Ascending aorta (tissue), 2 donors: Measurements from ENCODE around the gene NDNF. TPM values are rescaled to one million over a fixed set of nuclear protein-coding genes. Genes with fewer than 3 reads are reported as not detected.

Source experiments
- DNase-seq, 2 donors: peaks; one replicate each; pipeline ENCODE4 v3.0.0-alpha.2; 2019; ENCODE audit warnings: low spot score in 2 of 2
- H3K27ac ChIP-seq, 2 donors: fragments of 200-600 bp; sonication (generic); one replicate each; pipeline ENCODE4 v1.5.1; 2016 to 2017; ENCODE audit warnings: mild to moderate bottlenecking in 1 of 2
- H3K27me3 ChIP-seq: fragments of 200-600 bp; sonication (generic); one replicate; pipeline ENCODE4 v1.5.1; 2017
- H3K36me3 ChIP-seq, 2 donors: fragments of 200-600 bp; sonication (generic); one replicate each; pipeline ENCODE4 v1.5.1; 2016
- H3K4me1 ChIP-seq, 2 donors: fragments of 200-600 bp; sonication (generic); one replicate each; pipeline ENCODE4 v1.5.1; 2016 to 2017; ENCODE audit warnings: mild to moderate bottlenecking in 1 of 2
- H3K4me3 ChIP-seq, 2 donors: fragments of 200-600 bp; sonication (generic); one replicate each; pipeline ENCODE4 v1.5.1; 2016 to 2017; ENCODE audit warnings: mild to moderate bottlenecking in 1 of 2
- H3K9me3 ChIP-seq, 2 donors: fragments of 200-600 bp; sonication (generic); one replicate each; pipeline ENCODE4 v1.5.1; 2016
- intact Hi-C: fragments of 100-400 bp; cut with DNase I; formaldehyde crosslinking; loops from one replicate; pipeline ENCODE4 v1.15.1; 2023
- total RNA-seq: library from RNA; depleted of rRNA; stranded (reverse); fragments of >200 nt; gene quantifications from one replicate; pipeline ENCODE4 v1.1.0, GENCODE V29; 2016
- TF ChIP-seq, protein P1 (sequence below), 3 experiments: fragments of 200-600 bp in 2 of 3; fragments of 450-650 bp in 1 of 3; sonication (generic) in 2 of 3; IDR thresholded peaks; one replicate each; pipeline ENCODE4 v1.5.1; 2016 to 2019; ENCODE audit warnings: antibody characterized with exemption in 3 of 3, mild to moderate bottlenecking in 1 of 3, moderate library complexity in 1 of 3

Gene NDNF
- total RNA-seq, 1 donor from 2014 or later, result 1.9 TPM

DNA sequence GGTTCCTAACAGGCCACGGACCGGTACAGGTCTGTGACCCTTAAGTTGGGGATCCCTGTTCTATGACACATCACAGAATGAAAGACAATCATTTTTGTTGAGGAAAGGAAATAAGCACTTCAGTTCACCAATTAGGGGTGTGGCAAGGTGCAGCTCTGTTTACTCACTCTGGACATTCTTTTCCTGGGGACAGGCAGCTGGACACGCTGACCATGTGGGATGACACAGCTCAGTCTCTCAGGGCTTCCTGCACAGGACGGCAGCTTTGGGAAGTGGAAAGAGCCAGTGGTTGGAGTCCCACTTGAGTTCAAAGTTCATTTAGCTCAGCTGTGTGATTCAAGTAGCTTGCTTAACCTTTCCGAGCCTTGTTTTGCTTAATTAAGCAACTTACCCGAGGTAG, 55.7 kb downstream of the NDNF start:
- Histone ChIP-seq H3K4me3 (no peak overlapping the region), H3K27ac (no peak overlapping the region), H3K27me3 (no peaks in the 10 kb centered on the region), H3K9me3 (no peaks in the 10 kb centered on the region), H3K36me3 (no peaks in the 10 kb centered on the region), H3K4me1 (no peaks in the 10 kb centered on the region)
- intact Hi-C loops, result no loop called here
- TF ChIP-seq, protein P1, sequence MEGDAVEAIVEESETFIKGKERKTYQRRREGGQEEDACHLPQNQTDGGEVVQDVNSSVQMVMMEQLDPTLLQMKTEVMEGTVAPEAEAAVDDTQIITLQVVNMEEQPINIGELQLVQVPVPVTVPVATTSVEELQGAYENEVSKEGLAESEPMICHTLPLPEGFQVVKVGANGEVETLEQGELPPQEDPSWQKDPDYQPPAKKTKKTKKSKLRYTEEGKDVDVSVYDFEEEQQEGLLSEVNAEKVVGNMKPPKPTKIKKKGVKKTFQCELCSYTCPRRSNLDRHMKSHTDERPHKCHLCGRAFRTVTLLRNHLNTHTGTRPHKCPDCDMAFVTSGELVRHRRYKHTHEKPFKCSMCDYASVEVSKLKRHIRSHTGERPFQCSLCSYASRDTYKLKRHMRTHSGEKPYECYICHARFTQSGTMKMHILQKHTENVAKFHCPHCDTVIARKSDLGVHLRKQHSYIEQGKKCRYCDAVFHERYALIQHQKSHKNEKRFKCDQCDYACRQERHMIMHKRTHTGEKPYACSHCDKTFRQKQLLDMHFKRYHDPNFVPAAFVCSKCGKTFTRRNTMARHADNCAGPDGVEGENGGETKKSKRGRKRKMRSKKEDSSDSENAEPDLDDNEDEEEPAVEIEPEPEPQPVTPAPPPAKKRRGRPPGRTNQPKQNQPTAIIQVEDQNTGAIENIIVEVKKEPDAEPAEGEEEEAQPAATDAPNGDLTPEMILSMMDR (IDR thresholded peaks at IDR 0.05), result no peak
- no peak for DNase-seq

DNA sequence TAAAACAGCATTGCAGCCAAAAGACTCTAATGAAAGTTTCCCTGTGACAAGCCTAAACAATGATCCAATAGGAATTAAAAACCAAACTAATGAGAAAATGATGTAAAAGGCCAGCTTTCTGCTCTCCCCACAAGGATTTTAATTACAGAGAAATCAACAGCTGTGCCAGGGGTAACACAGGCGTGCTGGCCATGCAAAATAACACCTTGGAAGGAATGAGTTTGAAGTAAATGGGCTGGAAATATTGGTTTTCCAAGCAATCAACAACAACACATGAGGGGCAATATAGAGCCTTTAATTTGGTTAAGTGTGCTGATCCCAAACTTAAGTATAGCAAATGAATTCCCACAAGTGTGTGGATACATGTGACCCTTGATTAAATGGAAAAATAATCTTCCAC, 56.9 kb downstream of the NDNF start:
- no peaks in the 10 kb centered on the region for H3K9me3 ChIP-seq
- TF ChIP-seq, protein P1 (IDR thresholded peaks at IDR 0.05), result no peak
- H3K27me3 ChIP-seq, result no peaks in the 10 kb centered on the region
- no peak overlapping the region for H3K27ac ChIP-seq
- no peak for DNase-seq
- intact Hi-C loops, result no loop called here
- H3K4me3 ChIP-seq, result no peak overlapping the region
- no peaks in the 10 kb centered on the region for H3K4me1 ChIP-seq
- no peaks in the 10 kb centered on the region for H3K36me3 ChIP-seq

DNA sequence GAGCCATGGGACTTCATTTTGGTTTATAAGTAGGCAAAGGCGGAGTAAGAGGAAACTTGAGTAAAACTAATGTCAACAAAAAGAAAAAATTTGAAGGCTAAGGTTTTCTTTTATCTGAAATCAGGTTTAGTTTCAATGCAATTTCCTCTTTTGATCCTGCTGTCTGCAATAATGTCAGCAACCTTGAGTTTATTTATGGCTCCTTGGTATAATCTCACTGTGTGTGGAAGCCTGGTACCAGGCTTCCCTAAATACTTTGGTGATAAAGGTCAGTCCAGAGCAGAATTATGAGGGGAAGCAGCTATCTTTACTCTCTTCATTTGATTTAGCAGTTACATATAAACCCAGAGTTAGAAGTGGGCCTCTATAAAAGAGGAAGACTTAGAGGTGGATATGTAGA, 57.8 kb downstream of the NDNF start:
- no peaks in the 10 kb centered on the region for H3K27me3 ChIP-seq
- H3K9me3 ChIP-seq, result no peaks in the 10 kb centered on the region
- DNase-seq, result no peak
- TF ChIP-seq, protein P1 (IDR thresholded peaks at IDR 0.05), result no peak
- intact Hi-C loops, result no loop called here
- no peaks in the 10 kb centered on the region for H3K36me3 ChIP-seq
- H3K4me1 ChIP-seq, result no peaks in the 10 kb centered on the region
- H3K4me3 ChIP-seq, result no peak overlapping the region
- no peak overlapping the region for H3K27ac ChIP-seq

DNA sequence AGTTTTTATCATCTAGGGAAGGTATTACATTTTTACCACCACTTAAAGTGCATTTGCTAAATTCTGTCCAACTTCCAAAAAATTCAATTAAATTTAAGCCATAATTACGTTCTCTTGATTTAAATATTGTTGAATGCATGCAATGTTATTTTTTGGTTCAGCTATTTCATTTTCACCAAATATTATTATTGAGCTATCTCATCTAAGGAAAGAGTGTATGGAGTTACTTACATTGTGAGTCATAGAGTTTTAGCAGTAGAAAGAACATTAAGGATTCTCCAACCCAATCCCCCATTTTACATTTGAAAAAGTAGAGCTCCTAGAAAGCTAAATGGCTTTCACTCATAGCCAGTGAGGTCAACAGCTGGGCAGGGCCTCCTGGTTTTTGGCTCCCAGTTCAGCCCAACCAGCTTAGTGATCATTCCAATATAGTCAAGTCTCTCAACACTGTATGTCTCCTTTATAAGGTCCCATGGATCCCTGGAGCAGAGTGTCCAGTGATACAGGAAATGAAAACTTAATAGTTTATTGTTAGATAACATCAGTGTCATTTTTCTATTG, 60.5 kb downstream of the NDNF start:
- Histone ChIP-seq H3K9me3 (no peaks in the 10 kb centered on the region), H3K27me3 (no peaks in the 10 kb centered on the region), H3K4me3 (no peak overlapping the region), H3K27ac (no peak overlapping the region), H3K4me1 (no peaks in the 10 kb centered on the region), H3K36me3 (no peaks in the 10 kb centered on the region)
- intact Hi-C loops, result no loop called here
- TF ChIP-seq, protein P1 (IDR thresholded peaks at IDR 0.05), result no peak
- no peak for DNase-seq

DNA sequence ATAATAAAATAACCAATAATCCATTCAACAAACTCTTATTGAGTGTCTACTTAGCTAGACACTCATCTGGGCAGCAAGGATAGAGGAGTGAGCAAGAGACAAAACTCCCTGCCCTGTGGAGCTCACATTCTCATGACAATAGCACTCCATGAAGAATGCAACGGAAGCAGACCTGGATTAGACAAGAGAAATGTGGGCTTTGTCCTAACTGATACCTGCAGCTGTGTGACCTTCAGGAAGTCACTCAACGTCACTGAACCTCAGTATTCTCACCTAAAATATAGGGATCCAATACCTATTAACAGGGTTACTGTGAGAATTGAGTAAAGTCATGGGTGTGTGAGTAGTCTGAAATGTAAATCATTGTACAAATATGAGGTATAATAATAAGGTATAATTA, 61.2 kb downstream of the NDNF start:
- no peaks in the 10 kb centered on the region for H3K9me3 ChIP-seq
- H3K27ac ChIP-seq, result no peak overlapping the region

More for the DNA sequence above, 61.2 kb downstream of the NDNF start:
- intact Hi-C loops, result no loop called here
- no peak for DNase-seq
- H3K27me3 ChIP-seq, result no peaks in the 10 kb centered on the region
- TF ChIP-seq, protein P1 (IDR thresholded peaks at IDR 0.05), result no peak
- H3K4me1 ChIP-seq, result no peaks in the 10 kb centered on the region
- no peaks in the 10 kb centered on the region for H3K36me3 ChIP-seq
- H3K4me3 ChIP-seq, result no peak overlapping the region
